A549 (cell line): ENCODE data around the gene PLAGL2. TPM values are rescaled to one million over a fixed set of nuclear protein-coding genes. Genes with fewer than 3 reads are reported as not detected.

Source experiments
- ATAC-seq, 2 experiments: fragments of 200-7000 bp in 1 of 2; fragments of >200 bp in 1 of 2; cut with Nextera tagmentation in 1 of 2; cut with Tn5 transposase in 1 of 2; 3 replicates each; pipeline versions ENCODE4 v1.8.0 to v1.9.1; 2018 to 2020; ENCODE audit warnings: mild to moderate bottlenecking in 1 of 2, moderate library complexity in 1 of 2
- CTCF ChIA-PET: fragments of 300-600 bp; sonication (Branson Sonifier 250); formaldehyde crosslinking; extraction: SDS; loops from one replicate; lab custom pipeline; 2021; ENCODE audit warnings: antibody characterized with exemption, inconsistent platforms; lab: Yijun Ruan, JAX
- POLR2A ChIA-PET: fragments of 350-600 bp; formaldehyde crosslinking; extraction: SDS; loops from one replicate; lab custom pipeline; 2021; ENCODE audit warnings: antibody characterized with exemption, inconsistent platforms; lab: Yijun Ruan, JAX
- DNase-seq, 2 experiments: peaks; one replicate each; pipeline versions ENCODE4 v3.0.0 to v3.0.0-alpha.2; 2011 to 2016; ENCODE audit warnings: low read depth in 1 of 2, low spot score in 1 of 2
- FAIRE-seq: peaks from 2 replicates; lab custom pipeline; 2011; peaks lifted over from hg19 to GRCh38; lab: Jason Lieb, UNC
- H3K27ac ChIP-seq, 2 experiments: fragments of >200 bp; sonication (Bioruptor Twin); formaldehyde crosslinking; 3 replicates each; pipeline ENCODE4 v1.5.1; 2016 to 2017
- H3K4me1 ChIP-seq: fragments of >200 bp; sonication (Bioruptor Twin); formaldehyde crosslinking; 3 replicates; pipeline ENCODE4 v1.6.1; 2016
- H3K4me2 ChIP-seq: fragments of >200 bp; sonication (Bioruptor Twin); formaldehyde crosslinking; 3 replicates; pipeline ENCODE4 v1.6.1; 2016
- H3K4me3 ChIP-seq: fragments of >200 bp; sonication (Bioruptor Twin); formaldehyde crosslinking; 3 replicates; pipeline ENCODE4 v1.5.1; 2016
- H3K9me3 ChIP-seq: fragments of >200 bp; sonication (Bioruptor Twin); formaldehyde crosslinking; 3 replicates; pipeline ENCODE4 v1.6.1; 2016
- ATOH8 ChIP-seq: fragments of 250-450 bp; sonication (Bioruptor Pico); IDR thresholded peaks from 2 replicates; pipeline ENCODE4 v1.5.0; 2020; ENCODE audit warnings: low read depth, mild to moderate bottlenecking, moderate library complexity
- CBX8 ChIP-seq: fragments of 200-600 bp; sonication (generic); IDR thresholded peaks from 2 replicates; pipeline ENCODE4 v1.6.1; 2016
- CHD2 ChIP-seq: fragments of 150-350 bp; IDR thresholded peaks from 2 replicates; pipeline ENCODE4 v1.6.1; 2014; ENCODE audit warnings: low read length; ENCODE audit not compliant: partially characterized antibody
- CHD4 ChIP-seq: fragments of 200-600 bp; sonication (generic); IDR thresholded peaks from 2 replicates; pipeline ENCODE4 v1.6.1; 2016; ENCODE audit warnings: antibody characterized with exemption, mild to moderate bottlenecking, borderline replicate concordance
- CTCF ChIP-seq: fragments of >200 bp; sonication (Bioruptor Twin); formaldehyde crosslinking; IDR thresholded peaks from 3 replicates; pipeline ENCODE4 v1.5.1; 2016
- E2F6 ChIP-seq: IDR thresholded peaks from 2 replicates; pipeline ENCODE4 v1.6.1; 2012; ENCODE audit warnings: low read depth, borderline replicate concordance
- EHF ChIP-seq: fragments of 250-450 bp; sonication (Bioruptor Pico); IDR thresholded peaks from 2 replicates; pipeline ENCODE4 v1.5.0; 2020; ENCODE audit warnings: mild to moderate bottlenecking
- EHMT2 ChIP-seq: fragments of 200-600 bp; sonication (generic); IDR thresholded peaks from 2 replicates; pipeline ENCODE4 v1.6.1; 2016; ENCODE audit warnings: antibody characterized with exemption, low read depth, mild to moderate bottlenecking, moderate library complexity
- EP300 ChIP-seq, 2 experiments: fragments of >200 bp; sonication (Bioruptor Twin); formaldehyde crosslinking; IDR thresholded peaks; 2 replicates in 1 of 2; 3 replicates in 1 of 2; pipeline ENCODE4 v1.6.1; 2016 to 2017
- FOSB ChIP-seq: fragments of 250-450 bp; sonication (Bioruptor Pico); IDR thresholded peaks from 2 replicates; pipeline ENCODE4 v1.5.0; 2020; ENCODE audit warnings: mild to moderate bottlenecking, moderate library complexity
- HDAC2 ChIP-seq: fragments of 200-600 bp; sonication (generic); IDR thresholded peaks from 2 replicates; pipeline ENCODE4 v1.6.1; 2016
- HES2 ChIP-seq: fragments of >200 bp; sonication (Bioruptor Twin); formaldehyde crosslinking; IDR thresholded peaks from 2 replicates; pipeline ENCODE4 v1.6.1; 2016
- HEYL ChIP-seq: fragments of 250-450 bp; sonication (Bioruptor Pico); IDR thresholded peaks from 2 replicates; pipeline ENCODE4 v1.8.0; 2021; ENCODE audit warnings: mild to moderate bottlenecking, moderate library complexity
- HMGXB4 ChIP-seq: fragments of 250-450 bp; sonication (Bioruptor Pico); IDR thresholded peaks from 2 replicates; pipeline ENCODE4 v1.5.0; 2021; ENCODE audit warnings: mild to moderate bottlenecking, moderate library complexity, borderline replicate concordance
- HOXA7 ChIP-seq: fragments of 250-450 bp; sonication (Bioruptor Pico); IDR thresholded peaks from 2 replicates; pipeline ENCODE4 v1.5.0; 2020; ENCODE audit warnings: mild to moderate bottlenecking, moderate library complexity
- HOXB13 ChIP-seq: fragments of 250-450 bp; sonication (Bioruptor Pico); IDR thresholded peaks from 2 replicates; pipeline ENCODE4 v1.5.0; 2020; ENCODE audit warnings: low read depth, mild to moderate bottlenecking, moderate library complexity
- HOXB5 ChIP-seq: fragments of 250-450 bp; sonication (Bioruptor Pico); IDR thresholded peaks from 2 replicates; pipeline ENCODE4 v1.5.0; 2020; ENCODE audit warnings: mild to moderate bottlenecking, moderate library complexity
- JUN ChIP-seq, 2 experiments: fragments of >200 bp; sonication (Bioruptor Twin); formaldehyde crosslinking; IDR thresholded peaks; 2 replicates in 1 of 2; 3 replicates in 1 of 2; pipeline ENCODE4 v1.6.1; 2016 to 2017
- JUNB ChIP-seq: fragments of >200 bp; sonication (Bioruptor Twin); formaldehyde crosslinking; IDR thresholded peaks from 2 replicates; pipeline ENCODE4 v1.6.1; 2016
- KDM5A ChIP-seq: fragments of 200-600 bp; sonication (generic); IDR thresholded peaks from 2 replicates; pipeline ENCODE4 v1.6.1; 2016; ENCODE audit warnings: antibody characterized with exemption, mild to moderate bottlenecking
- MAX ChIP-seq: IDR thresholded peaks from 2 replicates; pipeline ENCODE4 v1.6.1; 2012
- NR3C1 ChIP-seq: fragments of >200 bp; sonication (Bioruptor Twin); formaldehyde crosslinking; IDR thresholded peaks from 3 replicates; pipeline ENCODE4 v1.6.1; 2017
- POLR2AphosphoS2 ChIP-seq: conservative IDR thresholded peaks from 2 replicates; pipeline ENCODE4 v1.6.1; 2012; ENCODE audit warnings: low read length, improper control_type of control experiment, inconsistent platforms
- SMC3 ChIP-seq: fragments of >200 bp; sonication (Bioruptor Twin); formaldehyde crosslinking; IDR thresholded peaks from 3 replicates; pipeline ENCODE4 v1.6.1; 2018; ENCODE audit warnings: inconsistent platforms
- TFCP2L1 ChIP-seq: fragments of 250-450 bp; sonication (Bioruptor Pico); IDR thresholded peaks from 2 replicates; pipeline ENCODE4 v1.5.0; 2021; ENCODE audit warnings: mild to moderate bottlenecking
- ZC3H11A ChIP-seq: fragments of 450-650 bp; IDR thresholded peaks from 2 replicates; pipeline ENCODE4 v1.6.1; 2014; ENCODE audit warnings: antibody characterized with exemption, mild to moderate bottlenecking
- ZFP36 ChIP-seq: fragments of 450-650 bp; IDR thresholded peaks from 2 replicates; pipeline ENCODE4 v1.6.1; 2014; ENCODE audit warnings: borderline replicate concordance; ENCODE audit not compliant: partially characterized antibody
- WGBS: methylation state at CpG from one replicate; pipeline ENCODE4 v1.1.6; 2017; ENCODE audit errors: missing lambda C conversion rate; 5-methylcytosine and 5-hydroxymethylcytosine counted together
- polyA plus RNA-seq, 4 experiments: library from polyadenylated mRNA; depleted of rRNA in 3 of 4; stranded (reverse); fragments of >200 nt; fragmentation: RNase III in 1 of 4; extraction: RNeasy Plus Mini Kit Qiagen cat#74134 plus additional on column Dnase treatment in 1 of 4; gene quantifications; 2 replicates in 3 of 4; 3 replicates in 1 of 4; pipeline ENCODE4 v1.2.3, GENCODE V29; 2011 to 2017

The PLAGL2 gene
- polyA plus RNA-seq, 2 of the 4 experiments (the other 2 are of a cell fraction): 6.1 to 9.0 TPM

- CTCF ChIA-PET: interaction anchor here (0.6 to 1.0 kb wide), 3 partner anchors 8 to 67 kb away, joined by 3 to 4 read pairs (median 3); no protein-coding TSS in a partner anchor
- no peak overlapping the region for H3K4me3 ChIP-seq
- TF ChIP-seq ZC3H11A (no peak), CBX8 (no peak), EHF (no peak), EHMT2 (no peak), TFCP2L1 (CRISPR knock-in tag) (no peak), ATOH8 (no peak), POLR2AphosphoS2 (no peak)
- no peak overlapping the region for H3K27ac ChIP-seq
- 96% methylated on average over 4 of the region's 4 CpGs for WGBS
- no peak for ATAC-seq
- no peak for FAIRE-seq
- POLR2A ChIA-PET: no interaction called here
- DNase-seq: no peak
- H3K4me2 ChIP-seq: no peak overlapping the region
- H3K4me1 ChIP-seq: peaks cover 8% of the 10 kb centered on the region; the same call in 2 of the 3 replicates
- no peaks in the 10 kb centered on the region for H3K9me3 ChIP-seq
These were observed 48.4 kb downstream of the PLAGL2 start for GRCh38 chr20:32158943-32159660.

- WGBS: 91% methylated on average over 10 of the region's 11 CpGs
- FAIRE-seq: no peak
- CTCF ChIA-PET: no interaction called here
These were observed 49.2 kb downstream of the PLAGL2 start for GRCh38 chr20:32158351-32158750.

GRCh38 chr20:32157611-32158010 is 49.9 kb downstream of the PLAGL2 start:
- no peaks in the 10 kb centered on the region for H3K9me3 ChIP-seq
- no peak overlapping the region for H3K27ac ChIP-seq
- DNase-seq (no peak), FAIRE-seq (no peak), ATAC-seq (no peak)
- CTCF ChIA-PET: no interaction called here
- peaks cover 8% of the 10 kb centered on the region; the same call in 2 of the 3 replicates for H3K4me1 ChIP-seq
- H3K4me3 ChIP-seq: no peak overlapping the region
- POLR2A ChIA-PET: no interaction called here
- H3K4me2 ChIP-seq: no peak overlapping the region
- 90% methylated on average over 12 of the region's 14 CpGs for WGBS
- TF ChIP-seq KDM5A: no peak
- no peak for TF ChIP-seq FOSB
- no peak for TF ChIP-seq HDAC2
- no peak for TF ChIP-seq HMGXB4 (CRISPR knock-in tag)
- no peak for TF ChIP-seq HOXB5
- no peak for TF ChIP-seq HEYL (CRISPR knock-in tag)
- no peak for TF ChIP-seq CHD2
- TF ChIP-seq JUNB: no peak
- no peak for TF ChIP-seq HOXB13 (CRISPR knock-in tag)
- no peak for TF ChIP-seq HOXA7 (CRISPR knock-in tag)
- TF ChIP-seq SMC3: no peak
- no peak for TF ChIP-seq CHD4

More at GRCh38 chr20:32158351-32158750, 49.2 kb downstream of the PLAGL2 start:
- ATAC-seq: no peak
- H3K4me1 ChIP-seq: peaks cover 8% of the 10 kb centered on the region; the same call in 2 of the 3 replicates
- H3K27ac ChIP-seq: no peak overlapping the region
- TF ChIP-seq MAX (no peak), NR3C1 (no peak), EP300 (IDR thresholded peaks at IDR 0.05) (no peak), HOXA7 (CRISPR knock-in tag) (no peak), ZFP36 (no peak), HOXB5 (no peak), CTCF (no peak), E2F6 (no peak), HOXB13 (CRISPR knock-in tag) (no peak), JUN (IDR thresholded peaks at IDR 0.05) (no peak), HES2 (no peak)
- no peaks in the 10 kb centered on the region for H3K9me3 ChIP-seq
- no peak overlapping the region for H3K4me2 ChIP-seq
- POLR2A ChIA-PET: no interaction called here
- no peak overlapping the region for H3K4me3 ChIP-seq
- DNase-seq: no peak
